CD14-positive monocyte (primary cell): ENCODE measurements around the gene ZBTB7A. TPM values are rescaled to one million over a fixed set of nuclear protein-coding genes. Genes with fewer than 3 reads are reported as not detected.
A peak's percentile ranks its signal among the peaks of the same experiment; 100 is the strongest.

Source experiments
- DNase-seq, 3 donors: peaks; one replicate each; pipeline ENCODE4 v3.0.0-alpha.2; 2011 to 2022
- H2AFZ ChIP-seq: 2 replicates; pipeline ENCODE4 v1.6.0; 2012; ENCODE audit warnings: mild to moderate bottlenecking, low read depth, low read length, inconsistent platforms; ENCODE audit not compliant: insufficient read depth, poor library complexity, severe bottlenecking
- H3K27ac ChIP-seq, 2 donors: 1 replicate in 1 of 2; 2 replicates in 1 of 2; pipeline ENCODE4 v1.5.1; 2012 to 2013; ENCODE audit warnings: low read length in 2 of 2, control low read depth in 1 of 2, inconsistent platforms in 1 of 2, low read depth in 1 of 2, mild to moderate bottlenecking in 1 of 2
- H3K27me3 ChIP-seq, 2 donors: one replicate each; pipeline versions ENCODE4 v1.6.0 to v1.6.1; 2011 to 2013; ENCODE audit warnings: low read length in 2 of 2; ENCODE audit not compliant: control insufficient read depth in 2 of 2, insufficient read depth in 2 of 2
- H3K36me3 ChIP-seq, 2 donors: replicated peaks in 1 of 2; 1 replicate in 1 of 2; 2 replicates in 1 of 2; pipeline versions ENCODE4 v1.5.1 to v1.6.1; 2012 to 2013; ENCODE audit warnings: low read length in 2 of 2, control low read depth in 1 of 2, inconsistent platforms in 1 of 2, mild to moderate bottlenecking in 1 of 2; ENCODE audit not compliant: insufficient read depth in 2 of 2, control insufficient read depth in 1 of 2
- H3K4me1 ChIP-seq, 2 donors: 1 replicate in 1 of 2; 2 replicates in 1 of 2; pipeline versions ENCODE4 v1.5.1 to v1.6.1; 2012 to 2013; ENCODE audit warnings: low read length in 2 of 2, control low read depth in 1 of 2, inconsistent platforms in 1 of 2, mild to moderate bottlenecking in 1 of 2, moderate library complexity in 1 of 2; ENCODE audit not compliant: insufficient read depth in 2 of 2, control insufficient read depth in 1 of 2
- H3K4me2 ChIP-seq: replicated peaks from 2 replicates; pipeline ENCODE3; 2012; ENCODE audit warnings: low read length, moderate library complexity, mild to moderate bottlenecking; ENCODE audit not compliant: poor library complexity, severe bottlenecking; ENCODE audit errors: extremely low read depth
- H3K4me3 ChIP-seq, 3 experiments: fragments of 200-600 bp in 1 of 3; sonication (generic) in 1 of 3; replicated peaks in 1 of 3; 1 replicate in 2 of 3; 2 replicates in 1 of 3; pipeline ENCODE4 v1.5.1; 2011 to 2013; ENCODE audit warnings: low read length in 3 of 3, mild to moderate bottlenecking in 3 of 3, control low read depth in 2 of 3, low read depth in 2 of 3, inconsistent platforms in 1 of 3, moderate library complexity in 1 of 3
- H3K79me2 ChIP-seq: 2 replicates; pipeline ENCODE4 v1.6.0; 2012; ENCODE audit warnings: mild to moderate bottlenecking, control low read depth, inconsistent platforms, low read length, moderate library complexity; ENCODE audit not compliant: insufficient read depth
- H3K9ac ChIP-seq: 2 replicates; pipeline ENCODE4 v1.6.0; 2017; ENCODE audit warnings: low read length, mild to moderate bottlenecking; ENCODE audit not compliant: insufficient read depth, poor library complexity, severe bottlenecking
- H3K9me3 ChIP-seq, 2 donors: replicated peaks in 1 of 2; 1 replicate in 1 of 2; 2 replicates in 1 of 2; pipeline versions ENCODE4 v1.5.1 to v1.6.1; 2012 to 2013; ENCODE audit warnings: low read length in 2 of 2, control low read depth in 1 of 2; ENCODE audit not compliant: control insufficient read depth in 1 of 2, insufficient read depth in 1 of 2
- H4K20me1 ChIP-seq: 2 replicates; pipeline ENCODE4 v1.6.0; 2012; ENCODE audit warnings: mild to moderate bottlenecking, low read length, control low read depth, moderate library complexity; ENCODE audit not compliant: insufficient read depth
- H3K27ac Mint-ChIP-seq, 7 donors: one replicate each; pipeline ENCODE4 v1.8.0; 2020; ENCODE audit warnings: mild to moderate bottlenecking in 7 of 7, mixed read lengths in 7 of 7, moderate library complexity in 6 of 7, inconsistent platforms in 2 of 7
- H3K27me3 Mint-ChIP-seq, 3 donors: one replicate each; pipeline ENCODE4 v1.8.0; 2021 to 2022; ENCODE audit warnings: low read depth in 3 of 3, mild to moderate bottlenecking in 3 of 3, mixed read lengths in 3 of 3, moderate library complexity in 3 of 3, inconsistent platforms in 1 of 3
- H3K36me3 Mint-ChIP-seq, 2 donors: one replicate each; pipeline ENCODE4 v1.8.0; 2020; ENCODE audit warnings: mixed read lengths in 2 of 2, inconsistent platforms in 1 of 2, mild to moderate bottlenecking in 1 of 2
- H3K4me1 Mint-ChIP-seq: one replicate; pipeline ENCODE4 v1.8.0; 2020; ENCODE audit warnings: mild to moderate bottlenecking, mixed read lengths
- H3K4me3 Mint-ChIP-seq, 2 donors: one replicate each; pipeline ENCODE4 v1.8.0; 2020; ENCODE audit warnings: mild to moderate bottlenecking in 2 of 2, mixed read lengths in 2 of 2, moderate library complexity in 1 of 2
- H3K9me3 Mint-ChIP-seq, 7 donors: one replicate each; pipeline ENCODE4 v1.8.0; 2020 to 2022; ENCODE audit warnings: mixed read lengths in 7 of 7, mild to moderate bottlenecking in 6 of 7, moderate library complexity in 6 of 7, inconsistent platforms in 2 of 7
- WGBS: methylation state at CpG from one replicate; pipeline ENCODE4 v1.1.5; 2013; ENCODE audit warnings: missing lambda C conversion rate; ENCODE audit not compliant: insufficient coverage; 5-methylcytosine and 5-hydroxymethylcytosine counted together
- intact Hi-C, 2 donors: fragments of 100-400 bp; cut with micrococcal nuclease; formaldehyde crosslinking; loops; one replicate each; pipeline versions ENCODE4 v1.15.0 to v1.15.1; 2023
- polyA plus RNA-seq, 3 donors: library from polyadenylated mRNA; depleted of rRNA in 1 of 3; unstranded in 2 of 3; stranded (reverse) in 1 of 3; fragments of 300-500 nt in 2 of 3; fragments of >200 nt in 1 of 3; fragmentation: Illumina TruSeq in 2 of 3; gene quantifications; 1 replicate in 2 of 3; 2 replicates in 1 of 3; pipeline ENCODE4 v1.2.3, GENCODE V29; 2012 to 2021
- TF ChIP-seq, protein P1 (sequence below): fragments of 200-600 bp; IDR thresholded peaks from one replicate; pipeline ENCODE4 v1.8.0; 2022; ENCODE audit warnings: antibody characterized with exemption, mild to moderate bottlenecking

ZBTB7A gene
- polyA plus RNA-seq, 3 donors: 18.0 to 31.5 (median 20.2) TPM

DNA sequence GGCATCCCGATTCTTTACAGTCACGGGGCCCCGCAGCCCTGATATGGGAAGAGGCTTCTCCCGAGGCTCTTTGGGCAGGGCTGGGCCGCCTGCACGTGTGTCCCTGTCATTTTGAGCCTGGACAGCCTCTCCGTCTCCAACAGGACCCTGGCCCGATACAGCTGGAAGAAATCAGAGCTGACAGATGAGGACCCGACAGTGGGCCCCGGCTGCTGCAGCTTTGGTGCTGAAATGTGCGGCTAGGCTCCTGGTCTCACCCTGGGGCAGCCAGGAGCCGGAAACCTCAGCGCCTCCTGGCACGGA is 55.9 kb downstream of the ZBTB7A start:
- no peak for DNase-seq
- H2AFZ ChIP-seq: no peak overlapping the region
- no peak overlapping the region for H3K27ac ChIP-seq
- H3K79me2 ChIP-seq: peaks cover 82% of the 10 kb centered on the region
- peaks cover 33 to 52% of the 10 kb centered on the region in 2 donors for H3K36me3 ChIP-seq
- no peak overlapping the region for H3K9ac ChIP-seq
- TF ChIP-seq, protein P1, sequence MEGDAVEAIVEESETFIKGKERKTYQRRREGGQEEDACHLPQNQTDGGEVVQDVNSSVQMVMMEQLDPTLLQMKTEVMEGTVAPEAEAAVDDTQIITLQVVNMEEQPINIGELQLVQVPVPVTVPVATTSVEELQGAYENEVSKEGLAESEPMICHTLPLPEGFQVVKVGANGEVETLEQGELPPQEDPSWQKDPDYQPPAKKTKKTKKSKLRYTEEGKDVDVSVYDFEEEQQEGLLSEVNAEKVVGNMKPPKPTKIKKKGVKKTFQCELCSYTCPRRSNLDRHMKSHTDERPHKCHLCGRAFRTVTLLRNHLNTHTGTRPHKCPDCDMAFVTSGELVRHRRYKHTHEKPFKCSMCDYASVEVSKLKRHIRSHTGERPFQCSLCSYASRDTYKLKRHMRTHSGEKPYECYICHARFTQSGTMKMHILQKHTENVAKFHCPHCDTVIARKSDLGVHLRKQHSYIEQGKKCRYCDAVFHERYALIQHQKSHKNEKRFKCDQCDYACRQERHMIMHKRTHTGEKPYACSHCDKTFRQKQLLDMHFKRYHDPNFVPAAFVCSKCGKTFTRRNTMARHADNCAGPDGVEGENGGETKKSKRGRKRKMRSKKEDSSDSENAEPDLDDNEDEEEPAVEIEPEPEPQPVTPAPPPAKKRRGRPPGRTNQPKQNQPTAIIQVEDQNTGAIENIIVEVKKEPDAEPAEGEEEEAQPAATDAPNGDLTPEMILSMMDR: no peak
- no peaks in the 10 kb centered on the region for H3K27me3 ChIP-seq
- Mint-ChIP-seq H3K4me1 (peaks cover 38% of the 10 kb centered on the region), H3K4me3 (no peak overlapping the region), H3K27me3 (peaks cover 0 to 1% (median 0%) of the 10 kb centered on the region in 3 donors), H3K27ac (no peak overlapping the region), H3K9me3 (no peaks in the 10 kb centered on the region), H3K36me3 (peaks cover 22 to 49% of the 10 kb centered on the region in 2 donors)
- intact Hi-C loops: no loop called here
- H3K4me3 ChIP-seq: no peak overlapping the region
- H4K20me1 ChIP-seq: peaks cover 77% of the 10 kb centered on the region
- peaks cover 19 to 40% of the 10 kb centered on the region in 2 donors for H3K4me1 ChIP-seq
- no peak overlapping the region for H3K4me2 ChIP-seq
- no peaks in the 10 kb centered on the region for H3K9me3 ChIP-seq
- 97% methylated on average over 13 of the region's 14 CpGs for WGBS

DNA sequence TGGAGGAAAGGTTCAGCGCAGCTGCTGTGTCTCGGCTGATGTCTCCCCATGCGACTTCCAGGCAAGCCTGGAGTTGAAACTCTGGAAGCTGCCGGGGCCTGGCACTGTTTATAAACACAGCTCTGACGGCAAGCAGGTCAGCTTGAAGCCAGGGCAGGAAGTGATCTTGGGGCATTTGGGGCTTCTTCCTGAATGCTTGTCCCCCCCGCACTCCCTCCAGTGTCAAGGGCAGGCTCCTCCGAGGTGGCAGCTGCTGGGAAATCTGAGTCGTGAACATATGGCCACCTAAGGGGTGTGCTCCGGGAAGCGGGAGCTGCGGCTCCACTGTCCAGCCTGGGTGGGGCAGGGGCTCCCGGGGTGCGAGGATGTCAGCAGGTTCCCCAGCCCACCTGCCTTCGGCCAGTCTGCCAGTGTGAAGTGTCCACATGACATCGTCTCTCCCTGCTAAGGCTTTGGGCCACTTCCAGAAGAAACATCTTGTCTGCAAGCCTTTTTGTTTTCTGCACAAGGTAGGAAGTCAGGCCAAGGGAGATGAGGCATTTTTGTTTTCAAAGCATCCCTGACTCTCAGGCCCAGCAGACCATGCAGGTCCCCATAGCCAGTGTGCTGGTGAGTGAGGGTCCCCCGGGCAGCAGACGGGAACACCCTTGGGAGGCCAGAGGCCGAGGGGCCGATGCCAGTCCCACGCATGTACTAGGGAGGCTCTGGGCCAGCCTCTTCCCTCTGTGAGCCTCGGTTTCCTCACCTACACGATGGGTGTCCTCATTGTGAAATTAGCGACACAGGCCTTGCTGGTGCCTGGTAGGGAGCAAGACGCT is 56.5 kb downstream of the ZBTB7A start:
- Histone ChIP-seq H2AFZ (no peak overlapping the region), H3K4me3 (no peak overlapping the region), H3K79me2 (peaks cover 76% of the 10 kb centered on the region), H3K27ac (no peak overlapping the region), H3K4me1 (peaks cover 19 to 40% of the 10 kb centered on the region in 2 donors), H3K36me3 (peaks cover 27 to 47% of the 10 kb centered on the region in 2 donors), H3K4me2 (no peak overlapping the region), H4K20me1 (peaks cover 72% of the 10 kb centered on the region), H3K9me3 (no peaks in the 10 kb centered on the region), H3K9ac (no peak overlapping the region), H3K27me3 (no peaks in the 10 kb centered on the region)
- Mint-ChIP-seq H3K9me3 (peaks cover 0 to 2% (median 0%) of the 10 kb centered on the region in 7 donors), H3K36me3 (peaks cover 22 to 43% of the 10 kb centered on the region in 2 donors), H3K27ac (no peak overlapping the region), H3K4me1 (peaks cover 36% of the 10 kb centered on the region), H3K4me3 (no peak overlapping the region), H3K27me3 (peaks cover 0 to 1% (median 0%) of the 10 kb centered on the region in 3 donors)
- DNase-seq: peak in 1 of 3 donors; percentile 4
- TF ChIP-seq, protein P1: no peak
- intact Hi-C loops: loop anchor here (5.0 to 10.0 kb wide), 2 partner anchors 52 to 115 kb away; partner anchors contain the start of gene MAP2K2 (in 1 of the 2)
- 91% methylated on average over 21 of the region's 24 CpGs for WGBS
